HT1080 (cell line): ENCODE results near the gene ZC3HAV1. TPM values are rescaled to one million over a fixed set of nuclear protein-coding genes. Genes with fewer than 3 reads are reported as not detected.
"Not testable (repeated sequence)": the region's sequence is repeated elsewhere in the genome, so short reads cannot be mapped to it uniquely, and the experiment has no call there.

Experiments
- DNase-seq: peaks from one replicate; pipeline ENCODE4 v3.0.0-alpha.2; 2015; ENCODE audit warnings: low read depth
- total RNA-seq: library from RNA; depleted of rRNA; stranded (reverse); fragments of >200 nt; shearing (Covaris generic); gene quantifications from 2 replicates; pipeline ENCODE4 v1.2.3, GENCODE V29; 2014

ZC3HAV1 gene
- total RNA-seq, 1 experiment from 2014 or later, result 28.3 TPM

DNA sequence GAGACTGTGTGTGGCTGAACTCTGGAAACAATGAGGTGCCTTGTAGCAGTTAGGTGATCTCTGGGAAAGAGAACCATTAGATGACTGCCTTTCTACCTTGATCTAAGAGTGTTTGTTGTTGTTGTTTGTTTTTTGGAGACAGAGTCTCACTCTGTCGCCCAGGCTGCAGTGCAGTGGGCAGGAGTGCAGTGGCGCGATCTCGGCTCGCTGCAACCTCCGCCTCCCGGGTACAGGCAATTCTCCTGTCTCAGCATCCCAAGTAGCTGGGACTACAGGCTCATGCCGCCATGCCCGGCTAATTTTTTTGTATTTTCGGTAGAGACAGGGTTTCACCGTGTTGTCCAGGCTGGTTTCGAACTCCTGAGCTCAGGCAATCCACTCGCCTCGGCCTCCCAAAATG lies 54.9 kb downstream of the ZC3HAV1 start:
- DNase-seq, result not testable (repeated sequence)

DNA sequence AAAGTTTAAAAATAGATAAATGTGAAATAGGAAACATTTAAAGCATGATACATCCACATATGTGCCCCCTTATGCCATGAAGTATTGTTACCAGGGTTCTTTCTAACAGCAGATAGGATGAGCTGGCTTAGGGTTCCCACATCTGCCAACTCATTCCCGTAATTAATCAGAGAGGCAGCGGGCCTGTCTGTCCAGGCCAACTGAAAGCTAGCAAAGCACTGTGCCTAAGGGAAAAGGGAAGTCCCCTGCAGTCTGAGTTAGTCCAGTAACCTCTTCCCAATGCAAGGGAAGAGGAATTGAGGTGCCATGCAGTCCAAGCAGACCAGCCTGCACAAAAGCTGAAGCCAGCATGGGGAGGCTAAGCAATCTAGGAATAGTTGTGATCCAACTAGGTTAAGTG lies 55.4 kb downstream of the ZC3HAV1 start:
- no peak for DNase-seq

DNA sequence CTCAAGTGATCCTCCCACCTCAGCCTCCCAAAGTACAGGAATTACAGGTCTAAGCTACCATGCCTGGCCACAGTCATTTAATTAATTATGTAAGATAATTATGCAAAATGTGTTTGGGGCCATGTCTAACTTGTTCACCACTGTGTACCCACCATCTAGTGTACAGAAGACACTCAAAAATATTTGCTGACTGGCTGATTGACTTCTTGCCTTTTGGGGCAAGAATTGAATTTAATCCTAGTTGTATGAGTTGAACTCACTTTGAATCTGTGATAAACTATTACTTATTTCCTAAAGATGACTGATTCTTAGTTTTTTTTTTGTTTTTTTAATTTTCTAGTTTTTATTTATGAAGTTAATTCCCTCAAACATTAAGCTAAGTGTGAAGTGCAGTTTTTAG lies 57.9 kb downstream of the ZC3HAV1 start:
- DNase-seq, result no peak

DNA sequence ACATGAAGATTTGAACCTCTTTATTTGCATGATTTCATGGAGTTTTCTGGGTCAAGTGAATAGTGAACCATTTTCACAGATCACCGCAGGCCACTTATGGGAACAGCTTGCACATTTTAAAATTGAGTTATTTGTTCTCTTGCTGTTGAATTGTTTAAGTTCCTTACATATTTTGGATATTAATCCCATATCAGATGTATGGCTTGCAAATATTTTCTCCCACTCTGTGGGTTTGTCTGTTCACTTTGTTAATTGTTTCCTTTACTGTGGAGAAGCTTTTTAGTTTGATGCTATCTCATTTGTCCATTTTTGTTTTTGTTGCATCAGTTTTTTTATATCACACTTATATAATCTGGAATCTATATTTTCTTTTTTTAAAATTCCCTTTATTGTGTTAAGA lies 59.6 kb downstream of the ZC3HAV1 start:
- no peak for DNase-seq

DNA sequence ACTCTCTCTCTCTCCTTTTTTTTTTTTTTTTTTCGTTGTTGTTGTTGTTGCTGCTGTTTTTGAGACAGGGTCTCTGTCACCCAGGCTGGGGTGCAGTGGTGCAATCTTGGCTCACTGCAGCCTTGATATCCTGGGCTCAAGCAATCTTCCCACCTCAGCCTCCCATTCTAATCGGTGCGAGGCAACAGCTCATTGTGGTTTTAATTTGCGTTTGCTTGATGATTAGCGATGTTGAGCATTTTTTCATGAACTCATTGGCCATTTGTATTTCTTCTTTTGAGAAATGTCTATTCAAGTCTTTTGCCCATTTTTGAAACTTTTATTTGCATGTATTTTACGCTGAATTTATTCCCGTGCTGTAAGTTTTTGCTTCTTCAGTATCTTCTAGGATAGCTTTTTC lies 60.4 kb downstream of the ZC3HAV1 start:
- DNase-seq, result no peak

DNA sequence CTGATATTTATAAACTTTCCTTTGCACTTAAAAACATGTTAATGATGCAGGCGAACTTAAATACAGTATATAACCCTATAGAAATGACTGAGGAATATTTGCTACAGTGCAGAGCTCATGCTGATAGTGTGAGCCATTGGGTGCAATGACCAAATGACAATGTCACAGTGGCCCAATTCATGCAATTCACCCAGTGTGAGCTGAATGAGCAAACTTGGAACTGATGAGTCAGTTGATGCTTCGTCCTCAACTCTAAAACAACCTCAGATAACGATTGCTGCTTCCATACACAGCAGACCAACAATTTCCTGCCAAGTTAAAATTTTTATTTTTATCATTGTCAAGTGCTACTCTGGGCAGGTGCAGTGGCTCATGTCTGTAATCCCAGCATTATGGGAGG lies 61.5 kb downstream of the ZC3HAV1 start:
- no peak for DNase-seq

DNA sequence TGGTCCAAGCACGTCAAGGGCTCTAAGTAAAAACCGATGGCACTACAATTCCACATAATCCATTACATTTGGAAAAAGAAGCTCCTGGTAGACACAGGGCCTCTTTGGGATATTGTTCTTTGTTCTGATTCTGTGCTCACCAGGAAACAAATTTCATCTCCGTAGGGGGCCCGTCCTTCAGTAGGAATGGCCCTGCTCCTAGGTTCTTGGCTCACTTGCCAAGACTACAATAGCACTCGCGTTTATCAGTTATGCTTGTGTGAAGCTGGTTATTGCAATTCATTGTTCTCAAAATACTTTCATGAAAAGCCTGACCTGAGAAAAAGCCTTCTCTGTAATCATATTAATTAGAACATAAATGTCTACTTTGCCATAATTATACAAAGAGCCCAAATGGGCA lies 63.4 kb downstream of the ZC3HAV1 start:
- no peak for DNase-seq

DNA sequence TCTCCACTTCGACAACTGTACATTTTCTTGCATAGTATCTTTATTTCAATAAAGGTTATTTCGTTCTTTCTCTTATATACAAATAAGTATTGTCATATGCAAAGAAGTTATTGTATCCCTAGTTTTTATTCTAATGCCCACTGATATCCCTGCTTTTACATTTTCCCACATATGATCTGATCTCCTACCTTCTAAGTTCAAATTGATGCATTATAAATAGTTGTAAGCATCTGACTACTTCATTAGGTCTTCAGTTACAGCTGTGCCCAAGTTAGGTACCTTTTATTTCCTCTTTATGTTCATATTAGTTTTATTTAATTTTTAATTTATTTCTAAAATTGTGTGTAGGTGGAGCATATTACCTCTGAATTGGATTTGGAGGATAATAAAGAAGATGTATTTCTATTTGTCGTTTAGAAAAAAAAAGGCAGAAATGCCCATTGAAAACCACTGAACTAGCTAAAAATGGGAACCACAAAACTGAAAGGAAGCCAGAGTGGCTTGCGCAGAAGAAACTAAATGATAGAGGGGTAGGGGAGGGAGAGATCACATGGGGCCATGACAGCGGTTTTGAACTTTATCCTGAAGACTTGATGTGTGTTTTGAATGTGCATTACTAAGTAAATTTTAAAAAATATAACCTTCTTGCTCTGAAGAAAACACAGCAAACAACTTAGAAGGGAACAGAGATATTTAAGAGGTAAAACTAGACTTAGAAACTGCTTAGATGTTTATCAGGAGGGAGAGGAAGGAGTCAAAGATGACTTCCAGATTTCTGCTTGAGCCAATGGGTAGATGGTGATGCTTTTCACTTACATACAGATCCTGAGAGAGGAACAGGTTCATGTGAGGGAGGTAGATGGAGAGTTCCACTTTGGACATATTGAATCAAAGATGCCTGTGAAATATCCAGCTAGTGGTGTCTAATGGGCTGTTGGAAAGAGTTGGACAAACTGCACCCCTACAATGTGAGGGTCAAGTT lies 64.4 kb downstream of the ZC3HAV1 start:
- no peak for DNase-seq

DNA sequence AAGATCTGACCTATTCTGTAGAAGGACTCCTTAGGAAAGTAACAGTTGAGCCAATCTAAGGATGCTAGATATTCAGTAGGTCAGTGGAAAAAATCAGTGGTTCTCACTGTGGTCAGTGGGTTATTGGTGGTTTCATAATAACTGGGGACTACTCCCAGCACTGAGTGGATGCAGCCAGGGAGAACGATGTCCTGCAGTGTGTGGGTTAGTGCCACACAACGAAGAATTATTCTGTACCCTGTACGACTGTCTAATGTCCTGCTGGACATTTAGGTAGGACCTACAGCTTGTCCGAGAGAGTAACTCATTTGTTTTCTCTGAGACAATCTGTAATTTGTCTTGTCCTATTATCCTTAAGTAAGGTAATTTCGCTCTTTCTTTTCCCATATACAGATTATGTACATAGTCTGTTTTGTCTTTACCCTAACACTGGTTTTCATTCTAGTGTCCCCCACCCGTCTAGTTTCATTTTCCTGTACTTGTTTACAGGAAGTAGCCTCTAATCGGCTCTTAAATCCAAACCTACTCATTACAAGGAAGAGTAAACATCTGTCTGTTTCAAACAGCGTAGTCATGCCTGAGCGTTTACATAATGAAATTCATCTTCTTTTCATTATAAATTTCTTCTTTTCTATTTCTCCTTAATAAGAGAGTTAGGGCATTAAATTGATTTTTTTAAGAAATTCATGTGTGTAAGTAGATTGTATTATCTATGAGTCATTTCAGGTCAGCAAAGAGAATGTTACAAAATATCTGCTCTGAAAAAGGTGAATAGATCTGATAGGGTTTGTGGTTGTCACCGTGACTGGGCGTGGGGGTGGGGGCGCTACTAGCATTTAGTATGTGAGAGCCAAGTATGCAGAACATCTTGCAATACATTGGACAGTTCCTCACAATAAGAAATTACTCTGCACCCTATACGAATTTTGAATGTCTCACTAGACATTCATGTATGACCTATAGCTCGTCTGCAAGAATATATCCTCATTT lies 65.4 kb downstream of the ZC3HAV1 start:
- no peak for DNase-seq

DNA sequence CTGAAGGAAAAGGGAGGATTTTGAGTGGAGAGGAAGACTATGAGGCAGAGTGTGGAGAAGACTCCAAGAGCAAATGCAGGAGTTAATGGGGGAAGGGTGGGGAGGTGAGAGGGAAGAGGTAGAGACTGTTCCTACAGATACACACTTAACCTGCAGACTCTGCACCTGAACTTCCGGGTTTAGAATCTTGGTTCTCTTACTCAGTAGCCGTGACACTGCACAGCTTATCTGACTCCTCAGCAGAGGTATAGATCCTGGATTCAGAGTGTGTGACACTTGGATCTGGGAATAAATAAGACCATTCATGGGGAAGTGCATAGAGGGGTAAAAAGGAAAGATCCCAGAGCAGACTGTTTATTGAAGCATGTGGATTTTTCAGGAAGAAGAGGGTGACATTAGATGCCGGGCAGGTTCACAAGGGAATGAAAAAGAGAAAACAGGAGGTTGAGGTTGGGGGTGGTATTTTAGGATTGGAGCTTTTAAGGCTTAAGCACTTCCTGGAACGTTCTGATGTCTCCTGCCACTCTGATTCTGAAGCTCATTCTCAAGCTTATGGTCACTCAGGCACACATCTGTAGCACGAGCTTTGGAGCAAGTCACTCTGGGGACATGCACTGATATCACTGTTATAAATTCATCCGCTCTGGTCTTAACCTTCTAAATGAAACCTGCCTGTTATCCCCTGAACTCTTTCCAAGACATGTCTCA lies 68.0 kb downstream of the ZC3HAV1 start:
- no peak for DNase-seq

DNA sequence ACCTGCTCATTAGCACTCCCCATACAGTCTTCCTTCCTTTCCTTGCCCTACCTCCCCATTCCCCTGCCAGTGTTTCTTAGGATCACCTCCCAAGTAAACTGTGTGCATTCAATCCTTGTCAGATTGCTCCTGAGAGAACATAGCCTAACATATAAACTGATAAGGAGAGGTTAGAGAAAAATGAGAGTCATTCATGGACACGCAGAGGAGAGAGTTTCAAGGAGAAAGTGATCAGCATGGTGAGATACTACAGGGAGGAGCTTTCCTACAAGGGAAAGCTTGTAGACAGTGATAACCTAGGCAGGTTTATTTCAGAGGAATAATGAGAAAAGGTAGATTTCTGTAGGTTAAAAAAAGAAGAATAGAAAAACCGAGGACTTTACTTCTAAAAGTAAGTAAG lies 70.8 kb downstream of the ZC3HAV1 start:
- no peak for DNase-seq

DNA sequence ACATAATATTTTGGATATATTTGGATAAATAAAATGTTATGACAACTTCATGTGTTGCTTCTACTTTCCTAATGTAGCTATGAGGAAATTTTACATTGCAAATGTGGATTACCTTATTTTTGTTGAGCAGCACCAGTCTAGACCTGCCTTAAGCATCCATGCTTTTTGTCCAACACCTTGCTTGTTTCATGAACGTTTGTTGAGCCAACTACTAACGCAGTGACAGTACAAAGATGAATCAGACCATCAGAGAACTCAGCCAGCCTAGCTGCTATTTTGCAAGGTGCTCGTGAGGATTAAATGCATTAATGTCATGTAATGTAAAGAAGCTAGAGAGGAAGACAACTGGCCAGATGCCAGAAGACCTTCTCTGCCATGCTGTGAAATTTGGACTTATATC lies 72.6 kb downstream of the ZC3HAV1 start:
- DNase-seq, result no peak

DNA sequence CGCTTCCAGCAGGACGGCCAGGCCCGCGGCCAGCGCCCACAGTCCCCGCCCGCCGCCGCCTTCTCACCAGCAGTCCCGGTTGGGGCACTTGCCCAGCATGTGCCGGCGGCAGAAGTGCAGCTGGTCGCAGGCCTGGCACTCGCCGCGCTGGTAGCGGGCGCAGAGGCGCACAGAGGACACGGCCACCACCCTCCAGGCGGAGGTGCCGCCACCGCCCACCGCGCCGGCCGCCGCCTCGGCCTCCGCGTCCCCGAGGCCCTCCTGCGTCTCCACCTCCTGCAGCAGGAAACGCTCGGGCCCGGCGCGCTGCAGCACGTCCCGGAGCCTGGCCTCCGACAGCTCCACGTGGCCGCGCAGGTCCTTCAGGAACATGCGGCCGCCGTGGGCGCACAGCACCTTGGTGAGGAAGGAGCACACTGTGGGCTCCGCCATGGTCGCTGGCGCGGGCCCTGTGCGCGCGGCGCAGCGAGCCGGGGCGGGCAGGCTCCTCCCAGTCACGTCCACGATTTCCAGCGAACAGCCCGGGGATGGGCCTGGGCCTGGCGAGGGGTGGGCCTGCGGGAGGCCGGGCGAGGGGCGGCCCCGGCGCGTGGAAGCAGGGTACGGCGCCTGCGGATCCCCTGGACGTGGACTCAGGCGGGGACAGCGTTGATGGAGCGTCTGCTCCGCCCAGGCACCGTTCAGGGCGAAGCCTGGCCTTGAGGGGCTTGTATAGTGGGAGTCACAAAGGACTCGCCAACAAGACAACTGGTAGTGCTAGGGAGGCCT lies 73.8 kb downstream of the ZC3HAV1 start, which contains the start of gene ZC3HAV1L:
TSS of gene ZC3HAV1L (minus strand) at position 457 of the 768 bp plus-strand sequence. CDS start at position 432, 25 bp downstream.
- DNase-seq, result peak; percentile 37

DNA sequence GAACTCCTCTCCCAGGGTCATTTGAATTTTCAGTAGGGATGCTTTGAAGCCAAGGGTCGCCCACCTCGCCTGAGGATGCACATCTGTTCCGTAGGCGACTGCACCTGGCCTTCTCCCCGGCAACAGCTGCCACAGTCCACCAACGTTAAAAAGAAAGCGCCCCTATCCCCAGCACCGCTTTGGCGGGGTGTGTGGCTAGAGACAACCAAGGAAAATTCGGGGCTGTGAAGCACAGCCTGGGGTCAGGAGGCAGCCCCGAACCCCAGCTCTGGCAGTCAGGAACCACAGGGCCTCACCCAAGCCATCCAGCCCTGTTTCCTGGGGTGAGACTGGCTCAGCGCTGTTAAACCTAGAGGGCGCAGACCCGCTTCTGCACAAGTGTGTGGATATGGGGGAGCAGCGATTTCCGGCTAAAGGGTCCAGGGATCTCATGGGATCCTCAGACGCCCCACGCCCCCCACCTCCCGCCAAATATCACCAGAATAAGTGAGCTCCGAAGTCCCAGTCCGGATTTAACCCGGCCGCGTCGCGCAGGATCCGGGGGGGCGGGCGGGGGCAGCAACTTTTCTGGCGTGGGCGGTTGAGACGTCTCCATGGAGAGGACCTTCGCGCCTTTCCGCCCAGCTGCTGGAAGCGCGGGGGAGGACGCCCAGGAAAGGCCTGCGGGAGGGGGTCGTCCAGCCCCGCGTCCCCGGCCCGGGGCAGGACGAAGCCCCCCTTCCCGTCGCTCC lies 74.5 kb downstream of the ZC3HAV1 start:
- DNase-seq, result no peak

DNA sequence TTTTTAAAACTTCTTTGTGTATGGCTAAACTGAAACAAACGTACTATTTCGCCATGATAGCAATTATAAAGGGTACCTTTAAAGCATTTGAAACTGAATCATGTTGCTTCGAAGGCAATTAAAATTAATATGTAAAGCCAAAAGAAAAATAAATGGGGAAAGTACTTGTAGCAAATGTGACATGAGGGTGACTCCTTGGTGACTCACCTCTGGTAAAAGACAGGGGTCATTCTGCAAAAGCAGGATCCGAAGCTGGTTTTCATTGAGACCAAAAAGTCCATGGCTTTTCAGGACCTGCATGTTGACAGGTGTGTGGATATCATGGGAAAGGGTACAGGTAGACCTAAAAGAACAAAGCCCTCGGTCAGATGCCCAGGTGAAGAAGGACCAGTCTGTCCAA lies 75.2 kb downstream of the ZC3HAV1 start:
- DNase-seq, result no peak

DNA sequence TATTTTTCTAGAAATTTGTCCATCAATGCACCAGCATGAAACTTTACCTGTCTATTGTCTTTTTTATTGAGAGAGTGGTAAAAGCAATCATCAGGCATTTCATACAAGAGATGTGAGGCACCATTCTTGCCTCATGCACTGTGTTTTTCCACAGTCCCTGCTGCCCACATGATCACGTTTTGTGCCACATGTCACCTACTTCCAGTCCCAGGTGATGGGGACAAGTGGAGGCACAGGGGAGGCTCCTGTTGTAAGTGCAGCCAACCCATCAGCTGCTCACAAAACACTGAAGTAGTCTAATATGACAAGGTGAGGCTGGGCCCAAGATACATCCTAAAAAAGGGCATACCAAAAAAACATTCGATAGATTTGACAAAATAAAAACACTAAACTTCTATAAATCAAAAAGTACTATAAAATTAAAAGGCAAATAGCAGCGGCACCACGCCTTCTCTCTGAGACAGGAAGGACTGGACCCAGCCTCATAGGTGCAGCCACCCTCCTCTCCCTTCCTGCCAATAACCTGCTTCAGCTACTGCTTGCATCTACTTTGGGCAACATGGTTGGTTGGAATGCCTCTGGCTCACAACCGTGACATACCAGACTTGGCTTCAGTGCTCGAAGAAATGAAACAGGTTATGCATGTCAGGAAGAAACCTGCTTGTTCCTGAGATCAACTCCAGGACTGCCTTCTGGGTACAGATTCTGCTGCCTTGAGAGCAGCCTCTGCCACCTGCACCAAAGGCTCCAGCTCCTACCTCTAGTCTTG lies 76.0 kb downstream of the ZC3HAV1 start:
- DNase-seq, result no peak

DNA sequence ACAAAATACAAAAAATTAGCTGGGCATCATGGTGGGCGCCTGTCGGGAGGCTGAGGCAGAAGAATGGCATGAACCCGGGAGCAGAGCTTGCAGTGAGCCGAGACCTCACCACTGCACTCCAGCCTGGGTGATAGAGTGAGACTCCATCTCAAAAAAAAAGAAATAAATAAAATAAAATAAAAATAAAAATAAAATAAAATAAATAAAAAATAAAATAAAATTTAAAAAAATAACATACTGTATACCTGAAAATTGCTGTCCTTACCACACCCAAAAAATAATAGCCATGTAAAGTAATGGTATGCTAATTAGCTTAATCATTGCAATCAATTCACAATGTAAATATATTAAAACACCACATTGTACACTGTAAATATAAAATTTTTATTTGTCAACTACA lies 77.0 kb downstream of the ZC3HAV1 start:
- no peak for DNase-seq

DNA sequence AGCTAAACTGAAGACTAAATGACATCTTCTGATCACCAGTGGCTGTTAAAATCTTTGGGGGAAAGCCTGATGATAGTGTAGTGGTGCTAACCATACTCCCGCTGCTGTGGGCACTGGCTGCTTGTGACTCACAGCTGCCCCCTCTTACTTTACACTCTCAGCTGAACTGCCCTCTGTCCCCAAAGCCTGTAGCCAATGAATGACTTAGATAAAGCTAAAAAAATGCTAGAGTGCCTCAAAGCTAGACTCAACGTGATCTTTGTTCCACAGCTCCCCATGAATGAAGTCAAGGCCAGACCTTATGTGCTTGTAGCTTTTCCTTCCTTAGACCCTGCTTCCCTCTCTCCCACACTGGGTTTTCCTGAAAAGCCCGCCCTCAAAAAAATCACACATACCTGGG lies 80.2 kb downstream of the ZC3HAV1 start:
- DNase-seq, result no peak

DNA sequence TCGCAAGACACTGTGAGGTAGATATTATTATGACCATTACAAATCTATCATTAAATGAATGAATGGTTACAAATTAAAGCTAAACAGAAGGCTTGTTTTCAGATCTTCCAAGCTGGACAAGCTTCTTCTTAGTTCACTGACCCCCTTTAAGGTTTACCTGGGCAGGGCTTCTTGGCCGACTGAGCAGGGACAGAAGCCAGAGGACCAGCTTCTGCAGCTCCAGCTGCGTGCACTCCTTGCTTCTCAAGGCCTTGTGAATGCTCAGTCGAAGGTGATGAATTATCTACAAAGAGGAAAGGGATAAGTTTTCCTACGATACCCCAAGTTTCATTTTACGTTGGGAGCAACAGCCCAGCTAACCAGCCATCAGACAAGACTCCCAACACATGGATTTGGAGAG lies 83.0 kb downstream of the ZC3HAV1 start:
- DNase-seq, result no peak
